ENCODE results near the gene ELOVL6.
A peak's percentile ranks its signal among the peaks of the same experiment; 100 is the strongest.

The ELOVL6 gene

GRCh38 chr4:110188113-110188512 lies 10.3 kb downstream of the ELOVL6 start:
- TF ChIP-seq MYC (IDR thresholded peaks at IDR 0.05; ENCODE audit: low read depth, low read length) (no peak), POLR2A (IDR thresholded peaks at IDR 0.05; ENCODE audit: extremely low read depth, insufficient read length) (no peak)
- DNase-seq (ENCODE audit: low read depth) = no peak
- no peak overlapping the region for H3K4me3 ChIP-seq (ENCODE audit: low read depth, low read length)

DNA sequence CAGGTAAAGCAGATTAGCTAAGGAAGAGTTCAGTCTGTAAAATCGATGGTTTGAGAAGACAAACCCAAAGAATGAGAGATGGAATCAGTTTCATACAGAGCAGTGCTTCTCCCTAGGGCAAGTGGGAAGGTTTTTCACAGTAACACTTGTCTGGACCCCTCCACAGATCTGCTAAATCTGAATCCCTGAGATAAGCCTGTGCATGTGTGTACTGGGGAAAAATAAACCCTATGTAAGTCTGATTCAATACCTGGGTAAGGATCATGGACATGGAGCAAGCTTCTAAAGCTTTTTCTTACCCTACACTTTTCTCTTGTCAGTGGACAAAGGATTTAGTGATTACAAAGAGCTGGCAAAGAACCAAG lies 13.6 kb downstream of the ELOVL6 start:
- DNase-seq (ENCODE audit: low read depth) = no peak
- no peak overlapping the region for H3K4me3 ChIP-seq (ENCODE audit: low read depth, low read length)
- no peak for TF ChIP-seq POLR2A (IDR thresholded peaks at IDR 0.05; ENCODE audit: extremely low read depth, insufficient read length)
- no peak for TF ChIP-seq MYC (IDR thresholded peaks at IDR 0.05; ENCODE audit: low read depth, low read length)
- TF ChIP-seq CTCF (IDR thresholded peaks at IDR 0.05; ENCODE audit: low read depth, low read length) = no peak
- TF ChIP-seq, protein P1, sequence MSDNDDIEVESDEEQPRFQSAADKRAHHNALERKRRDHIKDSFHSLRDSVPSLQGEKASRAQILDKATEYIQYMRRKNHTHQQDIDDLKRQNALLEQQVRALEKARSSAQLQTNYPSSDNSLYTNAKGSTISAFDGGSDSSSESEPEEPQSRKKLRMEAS (IDR thresholded peaks at IDR 0.05; ENCODE audit: low read depth, low read length) = no peak

DNA sequence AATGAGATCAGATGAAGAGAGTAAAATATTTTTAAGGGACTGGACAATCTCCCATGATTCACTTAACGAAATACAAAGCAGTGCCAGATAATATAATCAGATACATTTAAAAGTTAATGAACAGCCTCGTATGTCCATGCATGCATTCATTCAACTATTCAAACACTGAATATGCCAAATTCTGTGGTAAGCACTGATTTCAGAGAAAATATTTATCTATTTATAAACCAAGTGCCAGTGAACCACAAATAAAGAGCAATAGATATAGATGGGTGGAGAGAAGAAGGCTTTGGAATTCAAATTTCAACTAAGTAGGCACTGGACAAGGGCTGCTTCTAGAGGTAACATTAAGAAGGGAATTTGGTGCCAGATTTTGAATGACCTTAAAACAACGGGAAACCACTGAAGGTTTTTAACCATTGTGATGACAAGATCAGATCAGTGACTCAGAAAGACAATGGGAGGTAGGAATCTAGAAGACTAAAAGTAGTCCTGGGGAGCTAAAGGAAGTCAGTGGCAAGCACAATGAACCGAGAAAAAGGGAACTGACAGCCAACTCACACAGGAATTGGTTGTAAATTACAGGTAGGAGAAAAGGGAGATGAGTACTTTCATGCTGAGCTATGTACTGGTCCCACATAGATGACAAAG lies 14.2 kb downstream of the ELOVL6 start:
- no peak overlapping the region for H3K4me3 ChIP-seq (ENCODE audit: low read depth, low read length)
- peak; percentile 50 for DNase-seq (ENCODE audit: low read depth)

GRCh38 chr4:110183643-110184042 lies 14.8 kb downstream of the ELOVL6 start:
- TF ChIP-seq, protein P1 (IDR thresholded peaks at IDR 0.05; ENCODE audit: low read depth, low read length) = no peak
- TF ChIP-seq CTCF (IDR thresholded peaks at IDR 0.05; ENCODE audit: low read depth, low read length) = no peak
- no peak for TF ChIP-seq POLR2A (IDR thresholded peaks at IDR 0.05; ENCODE audit: extremely low read depth, insufficient read length)
- TF ChIP-seq MYC (IDR thresholded peaks at IDR 0.05; ENCODE audit: low read depth, low read length) = no peak
- DNase-seq (ENCODE audit: low read depth) = no peak
- no peak overlapping the region for H3K4me3 ChIP-seq (ENCODE audit: low read depth, low read length)

More for the DNA sequence above, 14.2 kb downstream of the ELOVL6 start:
- TF ChIP-seq MYC (IDR thresholded peaks at IDR 0.05; ENCODE audit: low read depth, low read length) (no peak), CTCF (IDR thresholded peaks at IDR 0.05; ENCODE audit: low read depth, low read length) (no peak), POLR2A (IDR thresholded peaks at IDR 0.05; ENCODE audit: extremely low read depth, insufficient read length) (no peak)
- TF ChIP-seq, protein P1 (IDR thresholded peaks at IDR 0.05; ENCODE audit: low read depth, low read length) = no peak

- H3K4me3 ChIP-seq (ENCODE audit: low read depth, low read length) = no peak overlapping the region
- TF ChIP-seq MYC (IDR thresholded peaks at IDR 0.05; ENCODE audit: low read depth, low read length) (no peak), CTCF (IDR thresholded peaks at IDR 0.05; ENCODE audit: low read depth, low read length) (no peak), POLR2A (IDR thresholded peaks at IDR 0.05; ENCODE audit: extremely low read depth, insufficient read length) (no peak)
- TF ChIP-seq, protein P1 (IDR thresholded peaks at IDR 0.05; ENCODE audit: low read depth, low read length) = no peak
- no peak for DNase-seq (ENCODE audit: low read depth)
These were observed 15.4 kb downstream of the ELOVL6 start for GRCh38 chr4:110183058-110183457.

DNA sequence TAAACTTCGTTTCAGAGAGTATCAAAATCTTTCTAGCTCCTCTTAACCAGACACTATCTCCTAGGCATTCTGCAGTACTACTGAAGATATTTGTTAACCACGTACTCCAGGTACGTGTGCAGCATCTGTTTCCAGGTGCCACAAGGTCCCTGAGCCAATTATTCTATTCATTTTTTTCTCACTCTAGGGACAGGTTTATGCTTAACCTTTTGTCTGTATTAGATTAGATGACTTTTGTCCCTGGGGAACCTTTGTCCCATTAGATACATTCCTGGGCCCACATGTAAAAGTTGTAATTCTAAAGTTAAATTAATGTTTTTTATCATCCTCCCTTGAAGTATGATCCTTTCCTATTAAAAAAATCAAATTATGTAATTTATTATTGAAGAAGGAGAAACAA lies 16.5 kb downstream of the ELOVL6 start:
- TF ChIP-seq CTCF (IDR thresholded peaks at IDR 0.05; ENCODE audit: low read depth, low read length) = no peak
- no peak for TF ChIP-seq POLR2A (IDR thresholded peaks at IDR 0.05; ENCODE audit: extremely low read depth, insufficient read length)
- no peak for TF ChIP-seq MYC (IDR thresholded peaks at IDR 0.05; ENCODE audit: low read depth, low read length)
- TF ChIP-seq, protein P1 (IDR thresholded peaks at IDR 0.05; ENCODE audit: low read depth, low read length) = no peak
- H3K4me3 ChIP-seq (ENCODE audit: low read depth, low read length) = no peak overlapping the region
- no peak for DNase-seq (ENCODE audit: low read depth)

Data from NB4 (cell line).